ENCODE data around the gene KCNK3. TPM values are rescaled to one million over a fixed set of nuclear protein-coding genes. Genes with fewer than 3 reads are reported as not detected.

KCNK3 gene
- total RNA-seq, 1 experiment from 2014 or later = not detected

GRCh38 chr2:26650713-26651469 lies 41.6 kb upstream of the KCNK3 start:
- H3K9me3 Mint-ChIP-seq (ENCODE audit: unreplicated experiment) = no peaks in the 10 kb centered on the region
- H3K4me3 Mint-ChIP-seq (ENCODE audit: unreplicated experiment) = no peak overlapping the region
- ChIA-PET CTCF (interaction anchor here (0.6 to 1.4 kb wide), 2 partner anchors 45 to 701 kb away, joined by 3 to 4 read pairs; no protein-coding TSS in a partner anchor), POLR2A (interaction anchor here (1.8 kb wide), 1 partner anchor 17 kb away, joined by 4 read pairs; no protein-coding TSS in a partner anchor)
- no peaks in the 10 kb centered on the region for H3K4me1 Mint-ChIP-seq (ENCODE audit: insufficient read depth, unreplicated experiment)
- TF ChIP-seq CTCF (IDR thresholded peaks at IDR 0.05; ENCODE audit: unreplicated experiment) = no peak
- no peaks in the 10 kb centered on the region for H3K36me3 Mint-ChIP-seq (ENCODE audit: insufficient read depth, unreplicated experiment)
- DNase-seq (ENCODE audit: unreplicated experiment) = no peak
- H3K27me3 Mint-ChIP-seq (ENCODE audit: insufficient read depth, unreplicated experiment) = peaks cover 88% of the 10 kb centered on the region
- intact Hi-C loops (cut with micrococcal nuclease) = no loop called here
- BruUV-seq (replicated peaks) = no TSS peak
- no peak overlapping the region for H3K27ac Mint-ChIP-seq (ENCODE audit: low read depth, unreplicated experiment)

- H3K4me1 Mint-ChIP-seq (ENCODE audit: insufficient read depth, unreplicated experiment) = no peaks in the 10 kb centered on the region
- peaks cover 83% of the 10 kb centered on the region for H3K27me3 Mint-ChIP-seq (ENCODE audit: insufficient read depth, unreplicated experiment)
- intact Hi-C loops (cut with micrococcal nuclease) = no loop called here
- CTCF ChIA-PET = interaction anchor here (1.4 kb wide), 1 partner anchor 46 kb away, joined by 4 read pairs; no protein-coding TSS in a partner anchor
- no peaks in the 10 kb centered on the region for H3K9me3 Mint-ChIP-seq (ENCODE audit: unreplicated experiment)
- no peaks in the 10 kb centered on the region for H3K36me3 Mint-ChIP-seq (ENCODE audit: insufficient read depth, unreplicated experiment)
- no peak overlapping the region for H3K27ac Mint-ChIP-seq (ENCODE audit: low read depth, unreplicated experiment)
- no TSS peak for BruUV-seq (replicated peaks)
- POLR2A ChIA-PET = no interaction called here
- DNase-seq (ENCODE audit: unreplicated experiment) = no peak
- TF ChIP-seq CTCF (IDR thresholded peaks at IDR 0.05; ENCODE audit: unreplicated experiment) = no peak
- no peak overlapping the region for H3K4me3 Mint-ChIP-seq (ENCODE audit: unreplicated experiment)
Observed at GRCh38 chr2:26651470-26651771, 41.1 kb upstream of the KCNK3 start.

- CTCF ChIA-PET = interaction anchor here (1.4 kb wide), 1 partner anchor 46 kb away, joined by 4 read pairs; no protein-coding TSS in a partner anchor
Observed at GRCh38 chr2:26651799-26652198, 40.7 kb upstream of the KCNK3 start.

More at GRCh38 chr2:26651799-26652198, 40.7 kb upstream of the KCNK3 start:
- H3K27me3 Mint-ChIP-seq (ENCODE audit: insufficient read depth, unreplicated experiment) = peaks cover 79% of the 10 kb centered on the region
- POLR2A ChIA-PET = interaction anchor here (0.7 kb wide), 1 partner anchor 103 kb away, joined by 3 read pairs; no protein-coding TSS in a partner anchor
- H3K36me3 Mint-ChIP-seq (ENCODE audit: insufficient read depth, unreplicated experiment) = no peaks in the 10 kb centered on the region
- no peak for DNase-seq (ENCODE audit: unreplicated experiment)
- H3K27ac Mint-ChIP-seq (ENCODE audit: low read depth, unreplicated experiment) = no peak overlapping the region
- no peaks in the 10 kb centered on the region for H3K9me3 Mint-ChIP-seq (ENCODE audit: unreplicated experiment)
- BruUV-seq (replicated peaks) = no TSS peak
- intact Hi-C loops (cut with micrococcal nuclease) = no loop called here
- H3K4me1 Mint-ChIP-seq (ENCODE audit: insufficient read depth, unreplicated experiment) = no peaks in the 10 kb centered on the region
- no peak overlapping the region for H3K4me3 Mint-ChIP-seq (ENCODE audit: unreplicated experiment)
- no peak for TF ChIP-seq CTCF (IDR thresholded peaks at IDR 0.05; ENCODE audit: unreplicated experiment)

Measured in MCF 10A (cell line).